Lower leg skin (tissue), 3 donors: ENCODE results near the gene FGGY.

Experiments
- POLR2A ChIP-seq, 2 donors: fragments of 450-650 bp; IDR thresholded peaks; one replicate each; pipeline ENCODE4 v1.6.1; 2016 to 2017; ENCODE audit warnings: antibody characterized with exemption in 2 of 2, mild to moderate bottlenecking in 1 of 2, moderate library complexity in 1 of 2
- TF ChIP-seq, protein P1 (sequence below), 3 donors: fragments of 450-650 bp; IDR thresholded peaks; one replicate each; pipeline ENCODE4 v1.5.1; 2016; ENCODE audit warnings: antibody characterized with exemption in 3 of 3, mild to moderate bottlenecking in 3 of 3, moderate library complexity in 2 of 3

- TF ChIP-seq, protein P1, sequence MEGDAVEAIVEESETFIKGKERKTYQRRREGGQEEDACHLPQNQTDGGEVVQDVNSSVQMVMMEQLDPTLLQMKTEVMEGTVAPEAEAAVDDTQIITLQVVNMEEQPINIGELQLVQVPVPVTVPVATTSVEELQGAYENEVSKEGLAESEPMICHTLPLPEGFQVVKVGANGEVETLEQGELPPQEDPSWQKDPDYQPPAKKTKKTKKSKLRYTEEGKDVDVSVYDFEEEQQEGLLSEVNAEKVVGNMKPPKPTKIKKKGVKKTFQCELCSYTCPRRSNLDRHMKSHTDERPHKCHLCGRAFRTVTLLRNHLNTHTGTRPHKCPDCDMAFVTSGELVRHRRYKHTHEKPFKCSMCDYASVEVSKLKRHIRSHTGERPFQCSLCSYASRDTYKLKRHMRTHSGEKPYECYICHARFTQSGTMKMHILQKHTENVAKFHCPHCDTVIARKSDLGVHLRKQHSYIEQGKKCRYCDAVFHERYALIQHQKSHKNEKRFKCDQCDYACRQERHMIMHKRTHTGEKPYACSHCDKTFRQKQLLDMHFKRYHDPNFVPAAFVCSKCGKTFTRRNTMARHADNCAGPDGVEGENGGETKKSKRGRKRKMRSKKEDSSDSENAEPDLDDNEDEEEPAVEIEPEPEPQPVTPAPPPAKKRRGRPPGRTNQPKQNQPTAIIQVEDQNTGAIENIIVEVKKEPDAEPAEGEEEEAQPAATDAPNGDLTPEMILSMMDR (IDR thresholded peaks at IDR 0.05), result no peak
- no peak for TF ChIP-seq POLR2A (IDR thresholded peaks at IDR 0.05)
Observed at GRCh38 chr1:59522925-59523505, 226.1 kb downstream of the FGGY start.
